HEK293T (cell line): ENCODE results near the gene CSF3R.
A peak's percentile ranks its signal among the peaks of the same experiment; 100 is the strongest.

Source experiments
- CTCF ChIA-PET: fragments of 350-600 bp; formaldehyde crosslinking; extraction: SDS; loops from one replicate; lab custom pipeline; 2021; ENCODE audit warnings: antibody characterized with exemption, inconsistent platforms; lab: Yijun Ruan, JAX
- POLR2A ChIA-PET: fragments of 350-600 bp; formaldehyde crosslinking; extraction: SDS; loops from one replicate; lab custom pipeline; 2020; ENCODE audit warnings: antibody characterized with exemption, inconsistent platforms; lab: Yijun Ruan, JAX
- DNase-seq: peaks from one replicate; pipeline ENCODE4 v3.0.0; 2012; ENCODE audit warnings: mixed read lengths; ENCODE audit errors: extremely low spot score
- ARNT ChIP-seq: fragments of 450-650 bp; IDR thresholded peaks from 2 replicates; pipeline ENCODE4 v1.6.1; 2017; ENCODE audit warnings: mild to moderate bottlenecking
- BHLHE40 ChIP-seq: fragments of 450-650 bp; IDR thresholded peaks from 2 replicates; pipeline ENCODE4 v1.6.1; 2016; ENCODE audit warnings: mild to moderate bottlenecking, moderate library complexity, borderline replicate concordance
- CTBP1 ChIP-seq: fragments of 450-650 bp; IDR thresholded peaks from 2 replicates; pipeline ENCODE4 v1.6.1; 2016; ENCODE audit warnings: borderline replicate concordance
- ELF4 ChIP-seq: fragments of 450-650 bp; IDR thresholded peaks from 2 replicates; pipeline ENCODE4 v1.6.1; 2017; ENCODE audit warnings: antibody characterized with exemption
- FOXA1 ChIP-seq: fragments of 450-650 bp; IDR thresholded peaks from 2 replicates; pipeline ENCODE4 v1.6.1; 2016; ENCODE audit warnings: mild to moderate bottlenecking
- FOXK2 ChIP-seq: fragments of 450-650 bp; IDR thresholded peaks from 2 replicates; pipeline ENCODE4 v1.6.1; 2016; ENCODE audit warnings: mild to moderate bottlenecking
- FOXM1 ChIP-seq: fragments of 450-650 bp; IDR thresholded peaks from 2 replicates; pipeline ENCODE4 v1.6.1; 2017; ENCODE audit warnings: mild to moderate bottlenecking, borderline replicate concordance
- HDGF ChIP-seq: fragments of 450-650 bp; IDR thresholded peaks from 2 replicates; pipeline ENCODE4 v1.6.1; 2017; ENCODE audit warnings: antibody characterized with exemption, borderline replicate concordance
- L3MBTL2 ChIP-seq: fragments of 450-650 bp; conservative IDR thresholded peaks from 2 replicates; pipeline ENCODE4 v1.6.1; 2016; ENCODE audit warnings: mild to moderate bottlenecking
- LEF1 ChIP-seq: fragments of 450-650 bp; IDR thresholded peaks from 2 replicates; pipeline ENCODE4 v1.6.1; 2017; ENCODE audit warnings: mild to moderate bottlenecking, borderline replicate concordance
- NFRKB ChIP-seq: fragments of 450-650 bp; IDR thresholded peaks from 2 replicates; pipeline ENCODE4 v1.6.1; 2016; ENCODE audit warnings: mild to moderate bottlenecking, moderate library complexity
- PKNOX1 ChIP-seq: fragments of 450-650 bp; IDR thresholded peaks from 2 replicates; pipeline ENCODE4 v1.6.1; 2016
- SP1 ChIP-seq: fragments of 450-650 bp; IDR thresholded peaks from 2 replicates; pipeline ENCODE4 v1.6.1; 2017
- SUZ12 ChIP-seq: fragments of 450-650 bp; IDR thresholded peaks from 2 replicates; pipeline ENCODE4 v1.6.1; 2016; ENCODE audit warnings: mild to moderate bottlenecking
- TARDBP ChIP-seq: fragments of 450-650 bp; IDR thresholded peaks from 2 replicates; pipeline ENCODE4 v1.6.1; 2016
- ZNF384 ChIP-seq: fragments of 450-650 bp; IDR thresholded peaks from 2 replicates; pipeline ENCODE4 v1.6.1; 2016

CSF3R gene

GRCh38 chr1:36447450-36447849 lies 35.3 kb downstream of the CSF3R start:
- TF ChIP-seq PKNOX1: no peak
- TF ChIP-seq ARNT: no peak
- TF ChIP-seq LEF1: no peak
- TF ChIP-seq SP1: no peak
- no peak for TF ChIP-seq TARDBP
- CTCF ChIA-PET: no interaction called here
- POLR2A ChIA-PET: no interaction called here
- DNase-seq: no peak

DNA sequence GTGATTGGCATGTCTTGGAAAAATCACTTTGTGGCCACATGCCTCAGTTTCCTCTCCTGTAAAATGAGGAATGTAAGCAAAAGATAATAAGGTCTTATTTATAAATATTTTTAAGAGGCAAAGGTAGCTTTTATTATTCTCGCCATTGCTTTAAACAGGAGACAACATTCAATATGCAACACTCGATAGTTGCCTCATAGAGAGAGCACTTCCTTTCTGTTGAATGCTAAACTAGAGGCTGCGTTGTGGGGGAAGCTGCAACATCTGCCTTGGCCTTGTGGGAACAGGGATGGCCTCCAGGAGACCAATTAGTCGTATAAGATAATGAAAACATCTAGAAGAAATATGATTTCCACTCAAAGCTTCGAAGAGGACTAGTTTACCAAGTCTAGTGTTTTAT lies 36.0 kb downstream of the CSF3R start:
- ChIA-PET POLR2A (no interaction called here), CTCF (interaction anchor here (0.6 kb wide), 1 partner anchor 356 kb away, joined by 3 read pairs; no protein-coding TSS in a partner anchor)
- no peak for DNase-seq
- TF ChIP-seq BHLHE40 (no peak), CTBP1 (no peak), HDGF (no peak), PKNOX1 (no peak), TARDBP (no peak), ELF4 (no peak), FOXM1 (no peak), LEF1 (no peak), NFRKB (no peak), SUZ12 (no peak), FOXK2 (no peak)

GRCh38 chr1:36446271-36446670 lies 36.4 kb downstream of the CSF3R start:
- TF ChIP-seq ZNF384: no peak
- no peak for TF ChIP-seq HDGF
- TF ChIP-seq LEF1: no peak
- no peak for TF ChIP-seq NFRKB
- TF ChIP-seq L3MBTL2: no peak
- no peak for TF ChIP-seq SUZ12
- TF ChIP-seq PKNOX1: no peak
- TF ChIP-seq FOXK2: no peak
- TF ChIP-seq FOXA1: no peak
- no peak for TF ChIP-seq CTBP1
- TF ChIP-seq ARNT: no peak
- TF ChIP-seq BHLHE40: no peak
- no peak for TF ChIP-seq FOXM1
- TF ChIP-seq ELF4: no peak
- TF ChIP-seq SP1: no peak
- TF ChIP-seq TARDBP: no peak
- ChIA-PET CTCF (interaction anchor here (0.6 kb wide), 1 partner anchor 356 kb away, joined by 3 read pairs; no protein-coding TSS in a partner anchor), POLR2A (no interaction called here)
- peak; percentile 32 for DNase-seq

DNA sequence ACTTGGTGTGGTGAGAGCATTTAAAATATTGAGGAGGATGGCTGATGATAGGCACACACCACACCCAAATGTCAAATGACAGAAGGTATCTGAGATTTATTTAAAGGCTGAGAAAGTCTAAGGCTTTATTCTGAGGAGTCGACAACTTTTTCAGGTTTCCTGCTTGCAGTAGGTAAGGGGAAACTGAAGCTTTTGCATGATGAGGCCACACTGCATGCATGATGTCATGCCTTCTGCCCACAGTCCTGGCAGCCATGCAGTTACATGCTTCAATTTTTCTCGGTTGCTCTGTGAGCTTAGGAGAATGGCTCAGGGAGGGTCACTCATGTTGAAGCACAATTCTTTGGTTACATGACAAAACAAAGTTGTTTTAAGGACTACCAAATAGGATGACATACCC lies 39.4 kb downstream of the CSF3R start:
- ChIA-PET CTCF (no interaction called here), POLR2A (interaction anchor here (2.3 kb wide), 1 partner anchor 21 kb away, joined by 8 read pairs; the partner anchor contains the start of gene MRPS15)
- TF ChIP-seq L3MBTL2 (no peak), NFRKB (no peak), ARNT (no peak), FOXA1 (no peak), BHLHE40 (no peak), LEF1 (no peak), ZNF384 (no peak), PKNOX1 (no peak), TARDBP (no peak), CTBP1 (no peak), HDGF (no peak), FOXK2 (no peak), ELF4 (no peak), SP1 (no peak), FOXM1 (no peak), SUZ12 (no peak)
- DNase-seq: no peak

GRCh38 chr1:36442337-36442736 lies 40.4 kb downstream of the CSF3R start:
- no peak for DNase-seq
- ChIA-PET POLR2A (interaction anchor here (2.3 kb wide), 1 partner anchor 21 kb away, joined by 8 read pairs; the partner anchor contains the start of gene MRPS15), CTCF (no interaction called here)

More at GRCh38 chr1:36442337-36442736, 40.4 kb downstream of the CSF3R start:
- TF ChIP-seq L3MBTL2 (no peak), FOXM1 (no peak), LEF1 (no peak), SP1 (no peak), SUZ12 (no peak), TARDBP (no peak), NFRKB (no peak), ZNF384 (no peak), PKNOX1 (no peak), BHLHE40 (no peak), HDGF (no peak), ELF4 (no peak), ARNT (no peak), FOXK2 (no peak), FOXA1 (no peak), CTBP1 (no peak)
